ENCODE data around the gene PODNL1. TPM values are rescaled to one million over a fixed set of nuclear protein-coding genes. Genes with fewer than 3 reads are reported as not detected.
A peak's percentile ranks its signal among the peaks of the same experiment; 100 is the strongest.
"Not testable (repeated sequence)": the region's sequence is repeated elsewhere in the genome, so short reads cannot be mapped to it uniquely, and the experiment has no call there.

Gene PODNL1
- total RNA-seq, 1 experiment from 2014 or later = 2.8 TPM

GRCh38 chr19:13972368-13973155 lies 34.3 kb upstream of the PODNL1 start:
- DNase-seq (ENCODE audit: low read depth) = no peak

- DNase-seq (ENCODE audit: low read depth) = not testable (repeated sequence)
Observed at GRCh38 chr19:13971868-13972267, 33.7 kb upstream of the PODNL1 start.

- no peak for DNase-seq (ENCODE audit: low read depth)
Observed at GRCh38 chr19:13969897-13970296, 31.7 kb upstream of the PODNL1 start.

- no peak for DNase-seq (ENCODE audit: low read depth)
Observed at GRCh38 chr19:13968999-13969398, 30.8 kb upstream of the PODNL1 start.

- DNase-seq (ENCODE audit: low read depth) = no peak
Observed at GRCh38 chr19:13968383-13968935, 30.2 kb upstream of the PODNL1 start.

GRCh38 chr19:13967206-13967605 lies 29.0 kb upstream of the PODNL1 start:
- not testable (repeated sequence) for DNase-seq (ENCODE audit: low read depth)

GRCh38 chr19:13966684-13967128 lies 28.5 kb upstream of the PODNL1 start:
- DNase-seq (ENCODE audit: low read depth) = no peak

- DNase-seq (ENCODE audit: low read depth) = no peak
Observed at GRCh38 chr19:13965926-13966683, 27.9 kb upstream of the PODNL1 start.

GRCh38 chr19:13965377-13965896 lies 27.2 kb upstream of the PODNL1 start:
- no peak for DNase-seq (ENCODE audit: low read depth)

GRCh38 chr19:13964776-13965175 lies 26.6 kb upstream of the PODNL1 start:
- peak; percentile 85 for DNase-seq (ENCODE audit: low read depth)

GRCh38 chr19:13963603-13964105 lies 25.4 kb upstream of the PODNL1 start:
- no peak for DNase-seq (ENCODE audit: low read depth)

- no peak for DNase-seq (ENCODE audit: low read depth)
Observed at GRCh38 chr19:13962699-13963602, 24.7 kb upstream of the PODNL1 start.

- no peak for DNase-seq (ENCODE audit: low read depth)
Observed at GRCh38 chr19:13961826-13962698, 23.8 kb upstream of the PODNL1 start.

GRCh38 chr19:13960863-13961784 lies 22.9 kb upstream of the PODNL1 start:
- no peak for DNase-seq (ENCODE audit: low read depth)

GRCh38 chr19:13959962-13960862 lies 22.0 kb upstream of the PODNL1 start:
- DNase-seq (ENCODE audit: low read depth) = no peak

- DNase-seq (ENCODE audit: low read depth) = no peak
Observed at GRCh38 chr19:13959141-13959961, 21.1 kb upstream of the PODNL1 start.

- no peak for DNase-seq (ENCODE audit: low read depth)
Observed at GRCh38 chr19:13958043-13958442, 19.8 kb upstream of the PODNL1 start.

Measured in M059J (cell line).